BJ (cell line): Measurements from ENCODE around the gene IL11RA. TPM values are rescaled to one million over a fixed set of nuclear protein-coding genes. Genes with fewer than 3 reads are reported as not detected.
A peak's percentile ranks its signal among the peaks of the same experiment; 100 is the strongest.

ENCODE experiments used
- CTCF ChIA-PET: fragments of 350-600 bp; formaldehyde crosslinking; extraction: SDS; loops from one replicate; lab custom pipeline; 2021; ENCODE audit warnings: antibody characterized with exemption, inconsistent platforms; lab: Yijun Ruan, JAX
- POLR2A ChIA-PET: fragments of 300-600 bp; sonication (Branson Sonifier 250); formaldehyde crosslinking; extraction: SDS; loops from one replicate; lab custom pipeline; 2021; ENCODE audit warnings: antibody characterized with exemption; lab: Charles Lee
- DNase-seq: peaks from one replicate; pipeline ENCODE4 v3.0.0-alpha.2; 2011; ENCODE audit warnings: low read depth
- H3K27me3 ChIP-seq: 2 replicates; pipeline ENCODE4 v1.6.0; 2011; ENCODE audit warnings: low read length; ENCODE audit not compliant: control insufficient read depth, insufficient read depth
- H3K36me3 ChIP-seq: 2 replicates; pipeline ENCODE4 v1.5.1; 2011; ENCODE audit warnings: low read length; ENCODE audit not compliant: control insufficient read depth, insufficient read depth
- H3K4me3 ChIP-seq: 2 replicates; pipeline ENCODE4 v1.5.1; 2011; ENCODE audit warnings: low read depth, mild to moderate bottlenecking, control low read depth, low read length
- polyA plus RNA-seq: library from polyadenylated mRNA; depleted of rRNA; stranded (reverse); fragments of >200 nt; gene quantifications from 2 replicates; pipeline ENCODE4 v1.2.3, GENCODE V29; 2011
- TF ChIP-seq, protein P1 (sequence below): IDR thresholded peaks from 2 replicates; pipeline ENCODE4 v1.5.1; 2011; ENCODE audit warnings: low read depth, mild to moderate bottlenecking, control low read depth, inconsistent platforms, low read length, moderate library complexity; ENCODE audit not compliant: insufficient read depth

The IL11RA gene
- polyA plus RNA-seq, 1 experiment, result 38.4 TPM

DNA sequence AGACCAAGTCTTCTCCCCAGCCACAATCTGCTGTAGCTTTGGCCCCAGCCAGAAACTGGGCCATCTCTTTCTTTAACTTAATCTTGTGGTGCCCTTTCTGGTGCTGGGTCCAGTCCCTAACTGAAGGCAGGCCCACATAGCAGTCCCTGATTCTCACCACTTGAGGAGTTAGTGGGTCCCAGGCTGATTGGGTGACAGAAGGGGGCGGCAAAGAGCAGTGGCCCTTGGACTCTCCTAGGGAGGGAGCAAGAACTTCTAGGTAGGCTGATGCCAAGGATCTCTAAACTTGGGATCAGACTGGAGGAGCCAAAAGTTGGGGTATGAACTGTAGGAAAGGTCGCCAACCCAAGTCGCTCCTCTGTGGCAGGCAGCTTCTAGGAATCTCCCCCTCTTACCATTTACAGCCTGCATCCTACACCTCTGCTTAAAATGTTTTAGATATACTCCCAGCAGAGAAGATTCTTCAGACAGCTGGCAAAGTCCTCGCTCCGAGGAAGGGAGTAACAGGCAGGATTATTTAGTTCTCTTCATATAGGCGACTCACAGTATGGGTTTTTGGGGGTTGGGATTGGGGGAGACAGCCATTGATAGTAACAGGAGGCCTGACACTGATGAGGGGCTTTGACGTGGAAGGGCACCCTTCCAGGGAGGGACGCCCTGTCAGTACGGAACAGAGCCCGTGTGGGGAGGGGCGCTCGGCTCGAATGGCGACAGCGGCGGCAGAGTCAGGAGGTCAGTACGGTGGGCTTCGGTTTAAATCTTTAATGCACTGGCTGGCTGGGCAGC lies 12.5 kb downstream of the IL11RA start:
- peaks cover 8% of the 10 kb centered on the region for H3K36me3 ChIP-seq
- no peak for DNase-seq
- no peaks in the 10 kb centered on the region for H3K27me3 ChIP-seq
- peak overlapping the region; percentile 93 for H3K4me3 ChIP-seq
- CTCF ChIA-PET, result interaction anchor here (0.7 to 3.0 kb wide), 20 partner anchors 10 to 947 kb away, joined by 3 to 42 read pairs (median 5); partner anchors contain the start of genes GALT, IL11RA and SIGMAR1
- TF ChIP-seq, protein P1, sequence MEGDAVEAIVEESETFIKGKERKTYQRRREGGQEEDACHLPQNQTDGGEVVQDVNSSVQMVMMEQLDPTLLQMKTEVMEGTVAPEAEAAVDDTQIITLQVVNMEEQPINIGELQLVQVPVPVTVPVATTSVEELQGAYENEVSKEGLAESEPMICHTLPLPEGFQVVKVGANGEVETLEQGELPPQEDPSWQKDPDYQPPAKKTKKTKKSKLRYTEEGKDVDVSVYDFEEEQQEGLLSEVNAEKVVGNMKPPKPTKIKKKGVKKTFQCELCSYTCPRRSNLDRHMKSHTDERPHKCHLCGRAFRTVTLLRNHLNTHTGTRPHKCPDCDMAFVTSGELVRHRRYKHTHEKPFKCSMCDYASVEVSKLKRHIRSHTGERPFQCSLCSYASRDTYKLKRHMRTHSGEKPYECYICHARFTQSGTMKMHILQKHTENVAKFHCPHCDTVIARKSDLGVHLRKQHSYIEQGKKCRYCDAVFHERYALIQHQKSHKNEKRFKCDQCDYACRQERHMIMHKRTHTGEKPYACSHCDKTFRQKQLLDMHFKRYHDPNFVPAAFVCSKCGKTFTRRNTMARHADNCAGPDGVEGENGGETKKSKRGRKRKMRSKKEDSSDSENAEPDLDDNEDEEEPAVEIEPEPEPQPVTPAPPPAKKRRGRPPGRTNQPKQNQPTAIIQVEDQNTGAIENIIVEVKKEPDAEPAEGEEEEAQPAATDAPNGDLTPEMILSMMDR, result peak; percentile 100
- POLR2A ChIA-PET, result interaction anchor here (1.2 kb wide), 1 partner anchor 11 kb away, joined by 6 read pairs; no protein-coding TSS in a partner anchor

DNA sequence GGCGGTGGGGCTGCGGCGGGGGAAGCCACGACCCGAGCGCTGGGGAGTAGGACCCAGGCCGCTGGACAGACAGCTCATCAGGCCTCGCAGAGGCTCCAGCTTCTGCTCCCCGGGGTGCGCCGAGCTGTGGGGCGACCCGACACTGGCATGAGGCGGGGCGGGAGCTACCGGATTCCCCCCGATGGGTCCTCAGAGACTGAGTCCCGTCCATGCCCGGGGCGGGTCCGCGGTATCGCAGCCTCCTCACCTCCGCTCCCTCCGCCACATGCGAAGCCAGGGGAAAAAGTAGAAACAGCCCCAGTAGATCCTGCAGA lies 13.0 kb downstream of the IL11RA start:
- Histone ChIP-seq H3K36me3 (peaks cover 4% of the 10 kb centered on the region; the same call in 1 of the 2 replicates), H3K27me3 (no peaks in the 10 kb centered on the region), H3K4me3 (peak overlapping the region; percentile 93)
- POLR2A ChIA-PET, result interaction anchor here (0.6 to 1.2 kb wide), 3 partner anchors 11 to 587 kb away, joined by 3 to 6 read pairs (median 4); partner anchors contain the start of gene SIGMAR1
- CTCF ChIA-PET, result interaction anchor here (0.7 to 3.0 kb wide), 15 partner anchors 9 to 947 kb away, joined by 3 to 42 read pairs (median 5); partner anchors contain the start of genes GALT, IL11RA and SIGMAR1
- TF ChIP-seq, protein P1, result peak; percentile 10; the same call in 1 of the 2 replicates
- no peak for DNase-seq

DNA sequence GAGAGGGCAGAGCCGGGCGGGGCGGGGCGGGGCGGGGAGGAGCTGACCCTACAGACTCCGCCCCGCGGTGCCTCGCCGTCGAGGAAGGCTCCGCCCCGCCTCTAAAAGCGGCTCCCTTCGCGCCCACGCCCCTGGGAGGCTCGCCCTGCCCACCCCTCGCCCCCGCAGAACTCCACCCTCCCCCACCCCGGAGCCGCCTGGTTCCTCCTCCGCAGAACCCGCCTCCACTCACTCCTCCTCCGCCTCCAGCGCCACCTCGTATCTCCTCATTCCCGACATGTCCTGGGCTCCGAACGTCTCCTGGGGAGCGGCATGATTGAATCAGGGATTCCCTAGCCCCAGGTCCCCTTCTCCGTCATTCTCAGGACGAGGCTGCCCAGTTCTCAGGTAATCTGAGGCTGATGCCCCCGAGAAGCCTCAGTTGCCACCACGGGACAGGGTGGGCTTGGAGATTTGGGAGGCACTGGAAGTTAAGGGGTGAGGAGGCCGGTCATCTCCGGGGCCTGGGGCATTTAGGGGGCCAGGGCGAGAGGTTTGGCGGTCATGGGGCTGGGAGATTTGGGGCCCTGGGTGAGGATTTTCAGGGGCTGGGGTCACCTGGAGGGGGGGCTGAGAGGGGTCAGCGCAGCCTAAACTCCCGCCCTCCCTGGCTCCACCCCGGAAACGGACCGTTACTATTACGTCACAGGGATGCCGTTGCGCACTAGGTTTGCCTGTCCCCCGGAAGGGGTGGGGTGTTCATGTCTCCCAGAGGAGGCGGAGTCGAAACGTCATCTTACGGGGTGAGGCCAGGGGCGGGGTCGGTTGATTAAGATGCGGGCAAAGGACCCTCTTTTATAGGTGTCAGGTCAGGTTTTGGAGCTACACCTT lies 13.6 kb downstream of the IL11RA start:
- peak; percentile 58 for DNase-seq
- TF ChIP-seq, protein P1, result no peak
- ChIA-PET POLR2A (interaction anchor here (0.6 to 1.2 kb wide), 3 partner anchors 12 to 586 kb away, joined by 3 to 6 read pairs (median 4); partner anchors contain the start of gene SIGMAR1), CTCF (interaction anchor here (1.0 to 3.0 kb wide), 14 partner anchors 8 to 946 kb away, joined by 3 to 42 read pairs (median 5); partner anchors contain the start of genes GALT, IL11RA and SIGMAR1)
- Histone ChIP-seq H3K27me3 (no peaks in the 10 kb centered on the region), H3K36me3 (peaks cover 4% of the 10 kb centered on the region; the same call in 1 of the 2 replicates), H3K4me3 (peak overlapping the region; percentile 93)

DNA sequence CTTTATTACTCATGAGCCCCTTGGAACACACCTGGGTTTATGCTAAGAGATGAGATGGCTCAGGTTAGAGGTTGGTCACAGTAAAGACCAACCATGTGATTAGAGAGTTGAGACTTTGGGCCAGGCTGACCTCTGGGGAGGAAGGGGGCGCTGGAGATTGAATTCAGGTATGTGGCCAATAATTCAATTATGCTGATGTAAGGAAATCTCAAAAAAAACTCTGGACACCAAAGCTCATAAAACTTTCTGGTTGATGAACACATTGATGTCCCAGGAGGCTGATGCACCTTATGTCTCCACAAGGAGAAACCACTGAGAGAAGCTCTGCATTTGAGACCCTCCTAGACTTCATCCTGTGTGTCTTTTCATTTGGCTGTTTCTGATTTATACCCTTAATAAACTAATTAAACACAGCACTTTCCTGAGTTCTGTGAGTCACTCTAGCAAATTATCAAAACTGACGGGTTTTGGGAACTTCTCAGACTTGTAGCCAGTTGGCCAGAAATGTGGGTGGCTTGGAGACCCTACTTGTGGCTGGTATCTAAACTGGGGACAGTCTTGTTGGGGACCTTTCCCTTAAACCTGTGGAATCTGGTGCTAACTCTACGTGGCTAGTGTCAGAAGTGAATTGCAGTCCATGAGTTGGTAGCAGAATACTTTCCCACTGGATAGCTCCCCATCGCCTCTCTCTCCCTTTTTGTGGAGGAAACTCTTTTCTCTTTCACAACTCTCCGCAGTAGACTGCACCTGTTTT lies 18.0 kb downstream of the IL11RA start:
- no peak for DNase-seq
- POLR2A ChIA-PET, result no interaction called here
- Histone ChIP-seq H3K36me3 (peaks cover 4% of the 10 kb centered on the region; the same call in 1 of the 2 replicates), H3K27me3 (no peaks in the 10 kb centered on the region), H3K4me3 (no peak overlapping the region)
- TF ChIP-seq, protein P1, result no peak
- CTCF ChIA-PET, result interaction anchor here (0.8 to 2.3 kb wide), 5 partner anchors 29 to 230 kb away, joined by 3 to 8 read pairs (median 3); no protein-coding TSS in a partner anchor
